ENCODE measurements around the gene PPP1R3F.
A peak's percentile ranks its signal among the peaks of the same experiment; 100 is the strongest.

The PPP1R3F gene

DNA sequence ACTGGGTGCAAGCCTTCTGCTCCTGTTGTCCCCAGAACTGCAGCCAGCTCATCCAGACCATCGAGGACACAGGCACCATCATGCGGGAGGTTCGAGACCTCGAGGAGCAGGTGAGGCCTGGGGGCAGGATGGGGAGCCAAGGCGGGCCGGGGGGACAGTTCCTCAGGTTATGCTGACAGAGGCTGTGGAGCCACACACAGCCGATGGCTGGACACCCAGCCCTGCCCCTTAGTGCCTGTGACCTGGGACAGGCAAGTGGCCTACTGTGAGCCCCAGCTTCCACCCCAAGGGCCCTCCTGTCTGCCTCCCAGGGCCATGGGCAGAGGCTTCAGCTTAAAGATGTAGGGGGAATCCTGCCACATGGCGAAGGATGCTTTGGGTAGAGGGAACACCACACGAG lies 20.0 kb upstream of the PPP1R3F start:
- no peak for DNase-seq

DNA sequence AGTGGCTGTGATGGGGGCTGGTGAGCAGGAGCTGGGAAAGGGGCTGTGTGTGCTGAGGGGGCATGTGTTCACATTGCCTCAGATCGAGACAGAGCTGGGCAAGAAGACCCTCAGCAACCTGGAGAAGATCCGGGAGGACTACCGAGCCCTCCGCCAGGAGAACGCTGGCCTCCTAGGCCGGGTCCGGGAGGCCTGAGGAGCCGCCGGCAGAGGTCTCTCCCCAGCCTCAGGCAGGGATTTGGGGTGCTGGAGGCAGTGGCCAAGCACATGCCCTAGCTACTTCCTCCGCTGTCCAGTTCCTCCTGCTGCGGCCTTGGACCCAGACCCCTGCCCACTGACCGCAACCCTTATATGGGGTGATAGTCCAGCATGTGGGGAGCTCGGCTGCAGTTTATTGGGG lies 19.5 kb upstream of the PPP1R3F start:
- DNase-seq, result no peak

- no peak for DNase-seq
These were observed 19.0 kb upstream of the PPP1R3F start for GRCh38 chrX:49250578-49250977.

GRCh38 chrX:49251325-49251724 lies 18.3 kb upstream of the PPP1R3F start:
- no peak for DNase-seq

DNA sequence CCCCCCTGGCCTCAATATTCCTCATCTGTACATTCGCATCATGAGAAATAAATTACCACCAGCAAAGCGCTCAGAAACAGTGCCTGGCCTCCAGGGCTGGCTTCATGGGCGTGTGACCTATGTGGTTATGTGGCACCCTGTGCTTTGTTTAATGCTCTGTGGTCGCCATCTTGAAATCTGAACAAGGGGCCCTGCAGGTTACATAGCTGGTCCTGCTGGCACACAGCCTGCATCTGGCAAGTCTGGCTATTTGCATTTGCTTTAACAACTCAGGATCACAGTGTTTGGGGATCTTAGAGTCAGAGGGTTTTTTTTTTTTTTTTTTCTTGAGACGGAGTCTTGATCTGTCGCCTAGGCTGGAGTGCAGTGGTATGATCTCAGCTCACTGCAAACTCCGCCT lies 15.0 kb upstream of the PPP1R3F start:
- no peak for DNase-seq

GRCh38 chrX:49256268-49256995 lies 13.2 kb upstream of the PPP1R3F start:
- no peak for DNase-seq

- DNase-seq, result no peak
These were observed 12.4 kb upstream of the PPP1R3F start for GRCh38 chrX:49257074-49257790.

DNA sequence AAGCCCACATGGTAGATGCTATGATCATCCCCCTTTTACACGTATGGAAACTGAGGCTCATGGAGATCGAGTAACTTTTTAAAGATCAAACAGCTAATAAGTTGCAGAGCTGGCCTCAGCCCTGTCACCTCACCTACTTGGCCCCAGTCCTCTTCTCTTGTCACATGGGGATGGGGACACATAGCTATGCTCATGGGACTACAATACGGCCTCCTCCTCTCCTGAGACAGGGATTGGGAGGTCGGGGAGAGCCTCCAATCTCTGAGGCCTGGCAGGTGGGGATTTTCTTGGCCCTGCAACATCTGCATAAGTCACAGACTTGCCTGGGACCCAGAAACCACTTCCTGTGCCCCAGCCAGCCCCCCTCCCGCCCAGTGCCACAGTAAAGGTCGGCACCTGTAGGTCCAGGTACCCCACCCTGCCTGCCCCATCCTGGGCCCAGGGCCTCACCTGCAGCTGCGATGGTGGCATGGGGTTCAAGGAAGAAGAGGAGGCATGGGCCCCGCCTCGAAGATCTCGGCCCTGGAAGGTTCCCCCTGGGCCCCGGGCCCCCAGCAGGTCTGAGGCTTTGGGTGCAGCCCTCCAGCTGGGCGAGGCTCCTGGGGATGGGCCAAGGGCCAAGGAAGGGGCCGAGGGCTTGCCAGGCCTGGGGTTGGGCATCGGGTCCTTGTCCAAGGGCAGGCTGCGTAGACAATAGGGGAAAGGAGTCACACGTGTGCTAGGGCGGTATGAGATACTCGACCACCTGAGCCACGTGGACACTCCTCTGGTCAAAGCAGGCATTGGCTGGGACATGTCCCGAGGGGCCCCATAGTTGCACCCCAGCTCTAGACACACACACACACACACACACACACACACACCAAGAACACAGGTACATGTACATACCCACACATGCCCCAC lies 11.5 kb upstream of the PPP1R3F start:
- DNase-seq, result peak; percentile 33

DNA sequence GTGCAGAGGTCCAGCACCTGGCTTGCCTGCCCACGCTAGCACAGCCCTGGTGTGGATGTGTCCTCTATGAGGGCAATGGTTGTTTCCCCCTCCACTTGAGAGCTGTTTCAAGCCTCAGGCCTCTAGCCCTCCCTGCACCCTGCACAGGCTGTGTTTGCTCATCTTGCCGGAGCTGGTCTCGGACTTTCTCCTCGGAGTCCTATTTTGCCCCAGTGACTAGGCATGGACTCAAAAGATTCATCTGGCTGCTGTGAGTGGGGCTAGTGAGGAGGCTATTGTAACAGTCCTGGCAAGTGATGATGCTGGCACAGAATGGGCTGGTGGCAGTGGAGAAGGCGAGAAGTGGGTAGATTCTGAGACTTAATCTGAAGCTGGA lies 10.9 kb upstream of the PPP1R3F start:
- no peak for DNase-seq

DNA sequence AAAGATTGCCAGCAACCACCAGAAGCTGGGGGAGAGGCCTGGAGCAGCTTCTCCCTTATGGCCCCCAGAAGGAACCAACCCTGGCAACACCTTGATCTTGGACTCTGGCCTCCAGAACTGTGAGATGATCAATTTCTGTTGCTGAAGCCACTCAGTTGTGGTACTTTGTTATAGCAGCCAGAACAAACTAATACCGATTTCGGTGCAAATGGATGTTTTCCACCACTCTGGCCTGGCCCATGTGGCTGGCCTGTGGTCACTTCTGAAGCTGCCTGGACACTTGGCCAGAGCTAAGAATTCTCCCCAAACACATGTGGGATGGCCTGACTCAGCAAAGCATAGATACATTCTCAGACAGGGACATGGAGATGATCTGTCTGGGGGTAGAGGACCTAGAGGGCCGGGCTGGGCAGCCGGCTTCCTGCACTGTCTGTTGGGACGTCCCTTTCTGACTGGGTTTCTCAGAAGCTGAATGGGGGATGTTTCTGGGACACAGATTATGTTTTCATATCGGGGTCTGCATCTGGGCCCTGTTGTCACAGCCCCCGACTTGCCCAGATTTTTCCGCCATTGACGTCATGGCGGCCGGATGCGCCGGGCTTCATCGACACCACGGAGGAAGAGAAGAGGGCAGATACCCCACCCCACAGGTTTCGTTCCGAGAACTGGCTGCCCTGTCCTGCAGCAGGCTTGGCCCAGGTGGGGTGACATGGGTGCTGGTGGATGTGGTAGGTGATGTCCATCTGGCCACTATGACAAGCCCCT lies 9.2 kb upstream of the PPP1R3F start:
- no peak for DNase-seq

- peak; percentile 23 for DNase-seq
These were observed 7.0 kb upstream of the PPP1R3F start for GRCh38 chrX:49262603-49263002.

GRCh38 chrX:49263631-49264030 lies 6.0 kb upstream of the PPP1R3F start:
- DNase-seq, result no peak

- DNase-seq, result peak; percentile 19
These were observed 5.1 kb upstream of the PPP1R3F start, which contains the start of gene FOXP3 for GRCh38 chrX:49264460-49264859. TSS of gene FOXP3 (minus strand) at chrX:49264710. CDS start at chrX:49258505, 6,205 bp downstream.

DNA sequence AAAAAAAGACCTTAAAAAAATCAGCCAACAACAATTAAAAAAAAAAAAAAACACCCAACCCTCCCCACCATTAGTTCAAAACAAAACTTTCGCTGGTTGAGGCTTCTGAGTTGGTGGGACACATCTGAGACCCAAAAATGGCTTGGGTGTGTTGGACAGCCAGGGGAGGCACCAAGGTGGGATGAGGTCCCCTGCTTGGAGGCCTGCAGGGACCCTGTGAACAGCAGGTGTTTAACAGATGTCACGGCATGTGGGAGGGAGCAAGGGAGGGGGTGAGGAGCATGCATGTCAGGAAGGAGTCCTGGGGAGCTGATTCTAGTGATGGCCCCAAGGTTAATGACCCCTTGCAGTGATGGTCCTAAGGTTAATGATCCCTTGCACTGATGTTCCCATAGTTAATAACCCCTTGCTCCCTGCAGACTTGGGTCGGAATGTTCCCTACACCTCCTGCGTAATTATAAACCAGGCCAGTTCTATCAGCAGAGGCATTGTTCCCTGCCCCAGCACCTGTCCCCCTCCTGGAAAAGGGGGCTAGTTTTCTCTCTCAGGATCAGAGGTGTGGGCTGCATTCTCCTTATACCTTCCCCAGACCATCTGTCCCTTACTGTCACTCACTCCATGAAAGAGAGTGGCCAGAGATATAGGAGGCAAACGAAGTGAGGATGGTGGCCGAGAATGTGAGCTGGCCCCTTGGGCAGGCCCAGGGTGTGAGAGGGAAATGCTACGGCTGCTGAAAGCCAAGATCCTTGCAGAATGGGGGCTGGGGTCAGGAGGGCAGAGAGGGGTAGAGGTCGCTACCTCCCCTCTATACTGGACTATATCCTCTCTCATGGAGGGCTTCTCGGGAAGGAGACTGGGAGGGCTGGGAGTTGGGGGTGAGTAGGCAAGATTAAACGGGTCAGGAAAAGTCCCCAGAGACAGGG lies 2.8 kb upstream of the PPP1R3F start:
- DNase-seq, result no peak

GRCh38 chrX:49268702-49269009 lies 937 bp upstream of the PPP1R3F start:
- DNase-seq, result no peak

DNA sequence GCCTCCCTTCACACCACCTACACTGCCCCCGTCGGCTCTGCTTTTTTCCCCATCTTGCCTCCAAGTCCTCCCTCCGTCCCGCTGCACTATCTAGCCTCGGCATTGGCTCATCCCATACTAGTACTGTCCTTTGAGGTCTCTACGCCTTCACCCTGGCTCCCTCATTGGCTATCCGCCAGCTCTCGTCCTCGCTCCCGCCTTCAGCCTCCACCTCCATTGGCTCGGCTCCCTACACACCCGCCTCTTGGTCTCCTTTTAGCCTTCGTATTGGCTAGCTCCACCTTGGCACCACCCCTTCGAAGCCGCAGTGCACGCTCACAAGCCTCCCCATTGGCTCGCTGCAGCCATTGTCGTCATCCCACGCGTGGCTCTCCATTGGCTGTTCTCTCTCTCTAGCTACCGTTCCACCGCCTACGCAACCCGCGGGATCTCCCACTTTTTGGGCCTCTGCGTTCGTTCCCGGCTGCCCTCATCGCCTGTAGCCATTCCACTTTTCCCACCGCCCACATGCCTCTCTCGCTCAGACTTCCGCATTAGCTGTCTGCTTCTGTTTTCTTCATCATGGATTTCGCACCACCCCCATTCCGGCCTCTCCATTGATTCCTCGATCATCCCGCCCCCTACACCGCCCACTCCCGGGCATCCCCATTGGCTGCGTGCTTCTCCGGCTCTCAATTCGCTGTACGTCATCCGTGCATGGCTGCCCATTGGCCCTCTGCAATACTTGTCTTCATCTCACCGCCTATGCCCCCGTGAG lies 405 bp upstream of the PPP1R3F start:
- peak; percentile 96 for DNase-seq

DNA sequence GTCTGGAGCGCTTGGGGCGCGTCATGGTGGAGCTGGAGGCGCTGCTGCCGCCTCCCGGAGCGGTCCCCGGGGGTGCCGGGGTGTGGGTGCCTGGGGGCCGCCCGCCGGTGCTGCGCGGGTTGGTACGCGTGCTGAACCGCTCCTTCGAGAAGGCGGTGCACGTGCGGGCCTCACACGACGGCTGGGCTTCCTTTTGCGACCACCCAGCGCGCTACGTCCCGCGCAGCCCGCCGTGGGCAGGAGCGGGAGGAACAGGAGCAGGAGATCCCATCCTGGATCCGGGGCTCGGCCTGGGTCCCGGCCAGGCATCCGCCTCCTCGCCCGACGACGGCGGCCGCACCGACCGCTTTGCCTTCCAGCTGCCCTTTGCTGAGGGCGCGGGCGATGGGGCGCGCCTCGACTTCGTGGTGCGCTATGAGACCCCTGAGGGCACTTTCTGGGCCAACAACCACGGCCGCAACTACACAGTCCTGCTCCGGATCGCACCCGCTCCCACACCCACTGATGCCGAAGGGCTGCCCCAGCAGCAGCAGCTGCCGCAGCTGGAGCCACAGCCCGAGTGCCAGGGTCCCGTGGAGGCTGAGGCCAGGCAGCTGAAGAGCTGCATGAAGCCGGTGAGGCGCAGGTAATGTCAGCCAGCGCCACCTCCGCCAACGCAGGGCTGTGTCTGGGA lies 792 bp downstream of the PPP1R3F start:
- no peak for DNase-seq

GRCh38 chrX:49271341-49271740 lies 1.7 kb downstream of the PPP1R3F start:
- DNase-seq, result peak; percentile 25

DNA sequence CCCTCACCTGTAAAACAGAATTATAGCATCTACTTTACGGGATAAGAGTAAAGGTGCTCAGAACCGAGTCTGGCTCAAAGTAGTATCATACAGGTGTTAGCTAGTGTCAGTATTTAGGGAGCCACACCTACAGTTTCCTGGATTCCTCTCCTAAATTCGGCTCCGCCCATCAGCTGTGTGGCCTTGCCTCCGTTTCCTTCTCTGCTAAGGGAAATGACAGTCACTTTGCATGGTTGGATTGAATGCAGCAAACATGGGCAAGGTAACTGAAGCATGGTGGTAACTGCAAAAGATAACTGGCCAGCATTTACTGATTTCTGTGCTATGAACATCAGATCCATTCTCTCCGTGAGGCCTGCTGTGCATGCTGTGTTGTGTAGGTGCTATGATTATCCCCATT lies 2.8 kb downstream of the PPP1R3F start:
- no peak for DNase-seq

GRCh38 chrX:49273181-49273727 lies 3.7 kb downstream of the PPP1R3F start:
- peak; percentile 66 for DNase-seq
